NCI-H510A treated with DMSO at 0.1 percent for 48 hours (cell line): ENCODE results near the gene TMEM175.

Experiments used
- DNase-seq: peaks from one replicate; lab custom pipeline; 2025; lab: John Stamatoyannopoulos, UW

The TMEM175 gene

DNA sequence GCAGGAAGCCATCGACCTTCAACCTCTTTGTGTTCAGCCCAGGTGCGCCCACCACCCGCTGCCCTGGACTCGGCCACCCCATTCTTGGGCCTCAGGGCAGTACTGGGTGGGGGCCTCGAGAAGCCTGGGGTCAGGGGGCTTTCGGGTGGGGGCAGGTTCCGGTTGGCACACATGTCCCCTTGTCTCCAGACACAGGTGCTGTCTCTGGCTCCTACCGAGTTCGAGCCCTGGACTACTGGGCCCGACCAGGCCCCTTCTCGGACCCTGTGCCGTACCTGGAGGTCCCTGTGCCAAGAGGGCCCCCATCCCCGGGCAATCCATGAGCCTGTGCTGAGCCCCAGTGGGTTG is 71.8 kb downstream of the TMEM175 start:
- DNase-seq: no peak

GRCh38 chr4:1004557-1005485 is 72.6 kb downstream of the TMEM175 start:
- DNase-seq: no peak

DNA sequence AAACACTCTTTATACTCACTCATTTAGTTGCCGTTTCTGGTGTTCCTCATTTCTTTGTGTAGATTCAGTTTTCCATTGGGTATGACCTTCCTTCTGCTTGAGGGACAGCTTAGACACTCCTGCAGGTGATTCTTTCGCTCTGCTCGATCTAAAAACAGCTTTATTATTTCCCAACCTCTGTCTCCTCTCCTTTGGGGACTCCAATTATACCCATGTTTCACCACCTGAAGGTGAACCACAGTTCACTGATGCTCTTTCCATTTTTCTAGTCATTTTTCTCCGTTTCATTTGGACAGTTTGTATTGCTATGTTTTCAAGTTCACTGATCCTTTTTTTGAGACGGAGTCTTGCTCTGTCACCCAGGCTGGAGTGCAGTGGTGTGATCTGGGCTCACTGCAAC is 74.6 kb downstream of the TMEM175 start:
- no peak for DNase-seq
